Neural crest cell (in vitro differentiated cells): ENCODE results near the gene ACAP3. TPM values are rescaled to one million over a fixed set of nuclear protein-coding genes. Genes with fewer than 3 reads are reported as not detected.
A peak's percentile ranks its signal among the peaks of the same experiment; 100 is the strongest.

ENCODE experiments used
- DNase-seq: peaks from one replicate; pipeline ENCODE4 v3.0.0; 2021; ENCODE audit warnings: low read depth, mixed read lengths, low spot score
- H3K27ac Mint-ChIP-seq: one replicate; pipeline ENCODE4 v1.8.0; 2021; ENCODE audit warnings: mild to moderate bottlenecking, mixed read lengths; ENCODE audit not compliant: unreplicated experiment
- H3K27me3 Mint-ChIP-seq: 2 replicates; pipeline ENCODE4 v1.8.0; 2021; ENCODE audit warnings: low read depth, mild to moderate bottlenecking, mixed read lengths
- H3K36me3 Mint-ChIP-seq: 2 replicates; pipeline ENCODE4 v1.8.0; 2021; ENCODE audit warnings: low read depth, mild to moderate bottlenecking, mixed read lengths
- H3K4me1 Mint-ChIP-seq: 2 replicates; pipeline ENCODE4 v1.8.0; 2021; ENCODE audit warnings: mixed read lengths
- H3K4me3 Mint-ChIP-seq: one replicate; pipeline ENCODE4 v1.8.0; 2021; ENCODE audit warnings: mild to moderate bottlenecking, mixed read lengths
- H3K9me3 Mint-ChIP-seq: 2 replicates; pipeline ENCODE4 v1.8.0; 2021; ENCODE audit warnings: mixed read lengths
- CTCF ChIP-seq: fragments of 200-600 bp; sonication (generic); conservative IDR thresholded peaks from 2 replicates; pipeline ENCODE4 v1.5.0; 2021; ENCODE audit warnings: antibody characterized with exemption, mild to moderate bottlenecking
- total RNA-seq: library from RNA; stranded (reverse); gene quantifications from 2 replicates; pipeline ENCODE4 v1.2.1, GENCODE V29; 2021

Gene ACAP3
- total RNA-seq, 1 donor from 2014 or later: 124 TPM

- peaks cover 14% of the 10 kb centered on the region for H3K4me1 Mint-ChIP-seq
- TF ChIP-seq CTCF: no peak
- peak overlapping the region; percentile 59 for H3K4me3 Mint-ChIP-seq
- no peaks in the 10 kb centered on the region for H3K36me3 Mint-ChIP-seq
- H3K27me3 Mint-ChIP-seq: no peaks in the 10 kb centered on the region
- no peak for DNase-seq
- no peak overlapping the region for H3K27ac Mint-ChIP-seq
- no peaks in the 10 kb centered on the region for H3K9me3 Mint-ChIP-seq
Measured at GRCh38 chr1:1321477-1321876, 13.7 kb upstream of the ACAP3 start.

GRCh38 chr1:1320666-1321448, 13.1 kb upstream of the ACAP3 start:
- no peaks in the 10 kb centered on the region for H3K27me3 Mint-ChIP-seq
- H3K27ac Mint-ChIP-seq: no peak overlapping the region
- peaks cover 18% of the 10 kb centered on the region for H3K4me1 Mint-ChIP-seq
- no peak for TF ChIP-seq CTCF
- no peaks in the 10 kb centered on the region for H3K9me3 Mint-ChIP-seq
- peaks cover under 1% of the 10 kb centered on the region for H3K36me3 Mint-ChIP-seq
- no peak for DNase-seq
- peak overlapping the region; percentile 59 for H3K4me3 Mint-ChIP-seq

- H3K4me3 Mint-ChIP-seq: peak overlapping the region; percentile 70
- no peak overlapping the region for H3K27ac Mint-ChIP-seq
- H3K4me1 Mint-ChIP-seq: peaks cover 21% of the 10 kb centered on the region
- no peak for TF ChIP-seq CTCF
- DNase-seq: no peak
- H3K36me3 Mint-ChIP-seq: peaks cover 2% of the 10 kb centered on the region
- H3K9me3 Mint-ChIP-seq: no peaks in the 10 kb centered on the region
- H3K27me3 Mint-ChIP-seq: no peaks in the 10 kb centered on the region
Measured at GRCh38 chr1:1319646-1319941, 11.9 kb upstream of the ACAP3 start.

- no peak for DNase-seq
- TF ChIP-seq CTCF: no peak
- peak overlapping the region; percentile 70 for H3K4me3 Mint-ChIP-seq
- peaks cover 2% of the 10 kb centered on the region for H3K36me3 Mint-ChIP-seq
- H3K27ac Mint-ChIP-seq: no peak overlapping the region
- H3K9me3 Mint-ChIP-seq: no peaks in the 10 kb centered on the region
- H3K27me3 Mint-ChIP-seq: no peaks in the 10 kb centered on the region
- peaks cover 21% of the 10 kb centered on the region for H3K4me1 Mint-ChIP-seq
Measured at GRCh38 chr1:1318777-1319645, 11.3 kb upstream of the ACAP3 start.

GRCh38 chr1:1318131-1318652, 10.5 kb upstream of the ACAP3 start:
- Mint-ChIP-seq H3K4me3 (peak overlapping the region; percentile 62), H3K27ac (no peak overlapping the region), H3K9me3 (no peaks in the 10 kb centered on the region), H3K27me3 (no peaks in the 10 kb centered on the region), H3K4me1 (peaks cover 15% of the 10 kb centered on the region), H3K36me3 (peaks cover 2% of the 10 kb centered on the region)
- no peak for TF ChIP-seq CTCF
- DNase-seq: no peak
